Suppressor macrophage (primary cell): ENCODE data around the gene OR6N2.
A peak's percentile ranks its signal among the peaks of the same experiment; 100 is the strongest.

Experiments
- DNase-seq, 4 experiments: peaks; one replicate each; pipeline ENCODE4 v3.0.0-alpha.2; 2020 to 2022
- total RNA-seq, 17 experiments: gene quantifications; one replicate each; lab custom pipeline; 2026; ENCODE audit warnings: mixed read lengths in 6 of 17, inconsistent platforms in 3 of 17; lab: John Stamatoyannopoulos, UW

OR6N2 gene, protein sequence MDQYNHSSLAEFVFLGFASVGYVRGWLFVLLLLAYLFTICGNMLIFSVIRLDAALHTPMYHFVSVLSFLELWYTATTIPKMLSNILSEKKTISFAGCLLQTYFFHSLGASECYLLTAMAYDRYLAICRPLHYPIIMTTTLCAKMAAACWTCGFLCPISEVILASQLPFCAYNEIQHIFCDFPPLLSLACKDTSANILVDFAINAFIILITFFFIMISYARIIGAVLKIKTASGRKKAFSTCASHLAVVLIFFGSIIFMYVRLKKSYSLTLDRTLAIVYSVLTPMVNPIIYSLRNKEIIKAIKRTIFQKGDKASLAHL
- 0 to 1.5 (median 0.04) reads per million in 17 experiments for total RNA-seq

DNA sequence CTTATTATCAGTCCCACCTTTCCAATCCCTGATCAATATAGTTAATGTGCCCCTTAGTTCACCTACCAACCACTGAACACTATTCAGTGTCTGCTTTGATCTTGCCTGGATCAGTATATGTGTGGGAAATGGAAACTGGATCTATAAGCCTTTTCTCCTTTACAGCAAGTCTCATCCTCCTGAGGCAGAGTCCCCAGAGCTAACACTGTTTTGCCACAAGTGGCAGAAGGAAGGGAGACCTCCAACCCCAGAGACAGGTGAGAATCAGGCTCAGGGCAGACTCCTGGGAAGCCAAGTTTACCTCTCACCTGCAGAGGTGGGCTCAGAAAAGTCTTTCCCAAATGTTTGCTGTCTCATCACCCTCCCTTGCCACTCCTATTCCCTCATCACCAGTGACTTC lies at the start of gene OR6N2:
OR6N2 (minus strand) TSS at position 101 of the 400 bp plus-strand sequence. CDS start 3,569 bp downstream, outside the sequence.
- DNase-seq: no peak

DNA sequence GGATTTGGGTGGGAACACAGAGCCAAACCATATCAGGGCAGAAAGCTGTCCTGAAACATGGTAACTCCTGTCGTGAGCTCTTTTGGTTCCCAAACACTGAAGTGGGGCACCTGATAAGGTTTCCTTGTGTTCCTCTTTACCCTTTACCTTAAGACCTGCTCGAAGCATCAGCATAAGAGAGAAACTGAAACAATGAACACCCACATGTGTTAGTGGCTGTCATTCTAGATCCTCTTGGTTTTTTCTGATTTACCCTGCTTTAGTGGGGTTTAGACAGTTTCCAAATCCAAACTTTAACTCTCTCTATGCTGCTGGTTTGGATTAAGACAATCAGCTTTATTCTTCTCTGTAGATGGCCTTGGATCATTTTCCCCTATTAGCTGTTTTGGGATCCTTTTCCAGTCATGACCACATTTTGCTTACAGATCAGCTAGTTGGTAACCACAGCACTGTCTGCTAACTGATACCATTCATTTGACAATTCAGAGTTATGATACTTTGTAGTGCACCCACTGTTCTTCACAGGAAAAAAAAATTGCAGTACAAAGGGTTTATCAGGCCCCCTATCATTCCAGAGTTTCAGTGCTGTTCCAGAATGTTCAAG lies 49.2 kb upstream of the OR6N2 start:
- no peak for DNase-seq

DNA sequence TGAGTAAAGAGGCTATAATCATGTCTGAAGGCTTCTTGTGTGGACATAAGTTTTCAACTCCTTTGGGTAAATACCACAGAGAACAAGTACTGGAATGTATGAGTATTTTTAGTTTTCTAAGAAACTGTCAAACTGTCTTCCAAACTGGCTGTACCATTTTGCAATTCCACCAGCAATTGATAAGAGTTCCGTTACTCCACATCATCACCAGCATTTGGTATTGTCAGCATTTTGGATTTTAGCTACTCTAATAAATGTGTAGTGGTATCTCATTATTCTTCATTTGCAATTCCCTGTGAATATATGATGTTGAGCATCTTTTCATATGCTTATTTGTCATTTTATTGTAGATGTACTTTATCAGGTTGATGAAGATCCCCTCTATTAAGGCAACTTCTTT lies 40.7 kb upstream of the OR6N2 start:
- DNase-seq: no peak

DNA sequence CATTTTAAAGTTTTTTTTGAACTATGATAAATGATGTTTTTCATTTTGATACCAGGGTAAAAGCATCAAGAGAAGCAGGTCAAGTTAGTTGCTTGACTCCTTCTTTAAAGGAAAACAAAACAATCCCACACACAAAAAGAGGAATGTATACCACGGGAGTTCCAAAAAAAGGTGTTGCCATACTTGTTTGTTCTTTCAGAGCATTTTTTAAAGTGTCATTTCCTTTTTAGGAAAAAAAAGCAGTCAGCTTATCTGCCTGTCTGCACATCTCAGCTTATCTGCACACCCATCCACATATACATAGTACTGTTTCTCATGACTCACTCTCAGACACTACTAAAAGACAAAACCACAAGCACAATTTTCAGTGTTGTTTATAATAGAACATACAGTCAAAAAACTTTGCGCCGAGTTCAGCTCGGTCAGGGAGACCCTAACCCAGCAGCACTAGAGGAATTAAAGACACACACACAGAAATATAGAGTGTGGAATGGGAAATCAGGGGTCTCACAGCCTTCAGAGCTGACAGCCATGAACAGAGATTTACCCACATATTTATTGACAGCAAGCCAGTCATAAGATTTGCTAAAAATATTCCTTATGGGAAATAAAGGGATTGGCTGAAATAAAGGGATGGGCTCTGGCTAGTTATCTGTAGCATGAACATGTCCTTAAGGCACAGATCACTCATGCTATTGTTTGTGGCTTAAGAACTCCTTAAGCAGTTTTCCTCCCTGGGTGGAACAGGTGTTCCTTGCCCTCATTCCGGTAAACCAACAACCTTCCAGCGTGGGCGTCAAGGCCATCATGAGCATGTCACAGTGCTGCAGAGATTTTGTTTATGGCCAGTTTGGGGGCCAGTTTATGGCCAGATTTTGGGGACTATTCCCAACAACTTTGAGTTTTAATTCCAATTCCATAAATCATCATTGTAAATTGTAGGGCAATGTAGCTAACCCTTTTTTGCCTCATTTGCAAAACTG lies 38.7 kb upstream of the OR6N2 start:
- DNase-seq: peak; percentile 27 to 77 (median 55)

DNA sequence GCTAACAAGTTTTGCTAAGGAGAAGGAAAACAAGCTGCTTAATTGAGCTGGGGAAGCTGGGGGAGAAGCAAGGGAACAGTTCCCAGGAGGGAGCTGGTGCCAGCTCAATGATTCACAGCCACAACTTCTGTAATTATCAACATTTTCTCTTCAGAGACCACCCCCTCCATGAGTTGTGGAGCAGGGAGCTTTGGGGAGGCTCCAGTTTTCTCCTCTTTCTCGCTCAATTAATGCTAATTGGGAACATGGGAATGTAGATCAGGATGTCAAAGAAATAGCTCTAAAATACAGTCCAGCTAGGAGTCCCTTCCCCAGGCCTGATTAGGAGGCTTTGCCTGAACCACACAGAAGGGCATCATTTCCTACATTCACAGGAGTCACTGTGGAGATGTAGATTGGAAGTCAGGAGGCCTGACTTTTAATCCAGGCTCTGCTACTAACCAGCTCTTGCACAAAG lies 38.0 kb upstream of the OR6N2 start:
- DNase-seq: peak; percentile 52 to 74 (median 66)

DNA sequence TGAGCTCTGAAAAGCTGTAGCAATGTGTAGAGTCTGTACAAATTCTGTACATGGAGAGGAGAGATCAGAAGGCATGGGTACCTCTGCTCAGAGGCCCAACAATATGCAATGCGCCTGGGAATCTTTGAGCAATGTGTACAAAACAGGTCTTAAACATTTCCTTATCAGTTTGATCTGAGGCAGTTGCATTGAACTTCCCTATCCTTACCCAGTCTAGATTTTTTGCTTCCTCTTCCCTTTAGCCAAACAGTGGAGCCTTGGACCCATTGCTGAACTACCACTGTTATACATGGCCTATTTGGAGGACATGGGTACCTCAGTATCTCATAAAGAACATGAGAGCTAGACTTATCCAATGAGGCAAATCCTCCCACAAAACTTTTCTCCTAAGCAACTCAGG lies 37.6 kb upstream of the OR6N2 start:
- peak; percentile 42 to 74 (median 63) for DNase-seq

DNA sequence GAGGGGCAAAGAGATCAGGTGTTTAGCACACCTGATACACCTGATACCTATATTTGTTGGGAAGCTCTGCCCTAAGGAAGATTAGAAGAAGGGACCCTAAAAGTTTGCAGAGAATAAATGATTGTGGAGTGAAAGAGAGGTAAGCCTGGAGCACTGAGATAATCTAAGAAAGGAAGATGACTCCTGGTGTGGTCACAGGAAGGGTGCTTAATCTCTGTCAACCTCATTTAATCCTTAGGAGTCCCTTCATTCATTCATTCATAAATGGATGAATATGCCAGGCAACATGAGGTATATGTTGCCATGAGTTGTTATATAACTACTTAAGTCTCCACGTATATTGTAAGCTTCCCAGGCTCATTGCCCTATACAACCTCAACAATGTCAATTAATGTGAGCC lies 34.0 kb upstream of the OR6N2 start:
- no peak for DNase-seq

DNA sequence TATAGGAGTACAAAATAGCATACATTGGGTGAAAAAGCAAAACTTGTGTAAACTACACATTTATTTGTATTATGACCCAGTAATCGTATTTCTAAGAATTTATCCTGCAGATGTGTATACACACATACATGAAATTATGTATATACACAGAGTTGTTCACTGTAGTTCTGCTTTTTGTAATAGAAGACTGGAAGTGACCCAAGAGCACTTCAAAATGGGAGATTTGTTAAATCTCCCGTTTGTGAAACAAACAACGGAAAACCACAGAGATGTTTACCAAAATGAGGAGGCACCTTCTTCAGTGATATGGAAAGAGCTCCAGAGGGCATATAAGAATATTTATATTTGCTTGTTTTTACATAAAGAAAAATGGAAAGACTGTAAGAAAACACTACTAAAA lies 32.2 kb upstream of the OR6N2 start:
- DNase-seq: peak in 3 of 4 experiments; percentile 23 to 70 (median 63)

DNA sequence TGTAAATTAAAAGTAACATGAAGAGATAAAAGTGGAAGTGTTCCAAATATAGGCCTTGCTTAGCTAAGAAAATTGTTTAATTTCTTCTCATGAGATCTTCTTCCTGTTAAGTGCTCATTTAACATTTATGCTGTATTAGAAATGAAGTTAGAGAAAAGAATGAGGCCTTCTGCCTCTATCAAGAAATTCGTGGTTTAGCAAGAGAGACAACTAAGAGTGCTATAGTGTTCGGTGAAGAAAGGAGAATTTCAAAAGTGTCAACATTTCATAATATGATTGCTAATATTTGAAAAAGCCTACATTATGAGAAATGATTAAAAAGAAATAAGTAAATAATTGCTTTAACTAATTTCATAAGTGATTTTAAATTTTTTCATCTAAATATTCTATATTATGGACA lies 31.3 kb upstream of the OR6N2 start:
- DNase-seq: peak in 2 of 4 experiments; percentile 32 to 51

DNA sequence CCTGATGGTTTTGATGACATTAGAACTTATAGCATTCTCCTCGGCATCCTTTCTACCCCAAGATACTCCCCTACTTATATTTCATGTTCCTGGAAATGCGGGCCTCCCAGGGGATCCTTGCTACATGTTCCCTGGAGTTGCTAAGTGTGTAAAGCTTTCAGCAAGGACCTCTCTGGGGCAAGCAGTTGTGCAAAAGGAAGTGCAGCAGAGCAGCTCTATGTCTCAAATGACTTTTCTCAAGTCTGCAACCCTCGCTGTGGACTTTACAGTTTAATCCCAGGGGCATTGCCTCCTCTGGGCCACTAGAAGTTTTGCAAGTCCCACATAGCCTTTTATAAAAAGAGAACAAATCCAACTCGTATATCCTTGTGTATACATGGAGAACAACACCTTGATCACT lies 29.3 kb upstream of the OR6N2 start:
- peak; percentile 31 to 73 (median 56) for DNase-seq

DNA sequence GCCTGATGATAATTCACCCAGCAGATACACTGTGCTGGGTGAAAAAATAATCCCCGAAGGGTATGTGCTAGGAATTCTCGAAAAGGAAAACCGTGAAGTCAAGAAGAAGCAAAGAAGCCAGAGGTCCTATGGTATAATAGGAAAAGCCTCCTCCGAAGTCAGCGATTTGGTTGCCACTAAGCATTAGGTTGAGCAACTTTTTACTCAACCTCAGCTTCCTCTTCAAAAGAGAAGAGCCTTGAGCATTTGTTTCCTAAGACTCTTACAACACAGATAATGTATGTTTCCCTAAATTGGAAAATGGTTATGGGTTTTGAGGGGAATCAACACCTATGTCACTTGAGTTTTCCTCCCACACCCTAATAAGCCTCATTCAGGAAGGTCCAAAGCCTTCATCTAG lies 28.9 kb upstream of the OR6N2 start:
- DNase-seq: peak; percentile 69 to 93 (median 86)

DNA sequence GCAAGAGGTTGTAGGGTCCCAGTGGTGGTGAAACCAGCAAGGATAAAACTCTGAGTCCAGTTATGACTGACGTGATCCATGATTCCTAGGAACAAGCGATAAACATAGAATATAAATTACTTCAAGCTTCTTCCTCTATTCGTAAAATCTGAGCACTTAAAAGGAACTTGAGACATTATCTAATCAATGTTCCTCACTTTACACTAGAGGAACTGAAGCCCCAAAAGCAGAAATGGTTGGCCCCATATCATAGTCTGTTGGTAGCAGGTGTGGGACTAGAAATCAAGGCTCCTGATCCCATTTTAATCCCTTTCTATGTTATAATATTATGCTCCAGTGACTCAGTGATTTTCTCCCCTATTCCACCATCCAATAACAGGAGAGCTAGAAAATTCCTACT lies 28.3 kb upstream of the OR6N2 start:
- DNase-seq: peak; percentile 29 to 80 (median 68)

DNA sequence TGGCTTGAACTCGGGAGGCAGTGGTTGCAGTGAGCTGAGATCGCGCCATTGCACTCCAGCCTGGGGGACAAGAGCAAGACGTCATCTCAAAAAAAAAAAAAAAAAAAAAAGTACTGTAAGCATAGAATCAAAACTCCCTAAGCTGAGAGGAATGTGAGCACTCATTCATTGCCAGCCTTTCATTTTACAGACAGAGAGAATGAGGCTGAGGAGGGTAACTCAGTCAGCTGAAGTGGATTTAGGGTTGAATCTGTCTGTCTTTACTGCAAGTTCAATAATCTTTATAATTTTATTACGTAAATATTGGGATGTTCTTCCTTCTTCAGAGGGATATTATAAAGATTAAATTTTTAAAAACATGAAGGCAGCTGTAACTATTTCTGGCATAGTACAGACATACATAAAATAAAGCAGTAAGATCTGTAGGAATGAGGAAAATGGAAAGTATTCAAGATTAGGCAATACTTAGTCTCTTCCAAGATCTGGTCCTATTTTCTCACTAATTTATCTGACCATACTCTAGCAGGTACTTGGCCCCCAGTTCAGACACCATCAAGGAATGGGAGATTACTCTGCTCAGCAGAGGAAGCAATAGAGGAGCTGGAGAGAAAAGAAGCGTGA lies 26.0 kb upstream of the OR6N2 start:
- DNase-seq: no peak

DNA sequence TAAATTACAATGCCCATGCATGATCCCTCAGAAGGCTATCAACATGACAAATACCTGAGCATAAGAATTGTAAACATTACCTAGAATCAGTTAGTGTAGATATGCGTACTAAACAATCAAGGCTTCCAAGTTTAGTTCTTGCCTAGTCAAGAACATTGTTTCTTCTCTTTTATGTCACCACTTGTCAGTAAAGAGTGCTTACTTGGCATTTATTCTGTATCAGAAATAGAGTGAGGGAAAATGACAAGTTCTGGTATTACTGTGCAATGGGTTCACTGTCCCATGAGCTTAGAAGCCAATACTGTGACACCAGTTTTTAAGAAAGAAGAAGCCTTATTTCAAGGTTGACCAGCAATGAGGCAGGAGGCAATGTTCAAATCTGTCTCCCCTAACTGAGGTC lies 22.7 kb upstream of the OR6N2 start:
- DNase-seq: peak in 2 of 4 experiments; percentile 18 to 34

DNA sequence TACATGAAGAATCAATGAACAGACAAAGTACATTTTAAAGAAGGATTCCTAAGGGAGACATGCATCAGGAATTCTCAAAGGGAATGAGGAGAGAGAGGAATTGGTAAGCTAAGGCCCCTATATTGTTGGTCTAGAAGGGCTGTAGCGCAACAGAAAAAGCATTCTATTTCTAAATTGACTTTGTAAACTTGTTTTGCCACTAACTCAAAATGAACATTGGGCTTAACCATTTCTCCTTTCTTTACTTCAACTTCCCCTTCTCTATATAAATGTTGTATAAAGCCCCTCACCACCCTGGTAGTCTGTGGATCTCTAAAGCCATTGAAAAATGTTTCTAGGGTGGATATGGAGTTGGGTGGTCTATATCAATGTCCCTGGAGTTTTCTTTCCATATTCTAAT lies 20.4 kb upstream of the OR6N2 start:
- peak in 2 of 4 experiments; percentile 31 to 50 for DNase-seq

DNA sequence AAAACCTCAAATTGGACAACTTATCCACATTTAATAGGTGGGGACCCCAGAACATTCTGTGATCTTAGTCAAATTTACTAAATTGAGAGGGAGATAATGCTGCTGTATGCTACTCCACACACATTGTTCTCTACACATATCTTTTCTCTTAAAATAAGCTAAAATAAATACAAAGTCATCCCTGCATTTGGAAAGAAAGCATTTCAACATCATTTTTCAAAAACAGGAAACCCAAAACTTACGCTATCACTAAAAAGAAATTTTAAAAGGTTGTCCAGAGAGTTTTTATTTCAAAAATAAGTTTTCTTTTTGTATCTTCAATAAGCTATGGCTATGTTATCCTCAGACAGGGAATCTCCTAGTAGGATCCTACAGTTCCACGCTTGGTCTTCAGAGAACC lies 19.5 kb upstream of the OR6N2 start:
- DNase-seq: peak in 2 of 4 experiments; percentile 38 to 47

DNA sequence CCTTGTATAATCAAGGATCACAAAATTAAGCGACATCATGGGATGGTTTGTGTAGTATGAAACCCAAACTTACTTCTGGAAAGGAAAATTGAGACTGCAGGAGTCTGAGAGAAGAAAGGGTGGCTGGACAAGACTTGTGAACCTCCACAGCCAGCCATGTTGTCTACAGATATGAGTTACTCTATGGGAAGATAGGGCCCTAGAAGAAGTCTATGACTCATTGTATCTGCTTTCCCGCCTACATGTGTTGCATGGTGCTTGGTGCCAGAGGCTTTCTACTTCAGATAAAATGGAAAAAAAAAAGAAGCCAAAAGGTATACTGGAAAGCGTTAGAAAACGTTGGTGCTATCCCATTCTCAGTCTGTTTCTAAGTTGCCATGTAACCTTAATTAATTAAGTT lies 18.7 kb upstream of the OR6N2 start:
- peak; percentile 33 to 75 (median 64) for DNase-seq

DNA sequence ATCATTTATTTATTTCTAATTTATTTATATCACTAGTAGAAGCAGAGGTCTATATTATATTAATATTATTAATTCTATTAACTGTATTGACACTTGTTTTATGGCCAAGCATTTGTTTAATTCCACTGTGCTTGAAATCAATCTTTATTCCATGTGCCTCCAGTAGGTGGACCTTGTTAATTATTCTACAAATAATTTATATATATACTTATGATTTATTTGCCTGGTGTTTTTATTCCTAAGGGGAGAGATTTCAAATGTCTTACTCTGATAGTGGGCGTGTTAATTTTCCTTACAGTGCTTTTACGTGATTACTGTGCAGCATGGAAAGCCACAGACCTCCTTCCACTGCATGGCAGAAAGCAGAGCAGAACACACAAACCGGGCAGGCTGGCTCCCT lies 17.5 kb upstream of the OR6N2 start:
- peak in 1 of 4 experiments; percentile 31 for DNase-seq

DNA sequence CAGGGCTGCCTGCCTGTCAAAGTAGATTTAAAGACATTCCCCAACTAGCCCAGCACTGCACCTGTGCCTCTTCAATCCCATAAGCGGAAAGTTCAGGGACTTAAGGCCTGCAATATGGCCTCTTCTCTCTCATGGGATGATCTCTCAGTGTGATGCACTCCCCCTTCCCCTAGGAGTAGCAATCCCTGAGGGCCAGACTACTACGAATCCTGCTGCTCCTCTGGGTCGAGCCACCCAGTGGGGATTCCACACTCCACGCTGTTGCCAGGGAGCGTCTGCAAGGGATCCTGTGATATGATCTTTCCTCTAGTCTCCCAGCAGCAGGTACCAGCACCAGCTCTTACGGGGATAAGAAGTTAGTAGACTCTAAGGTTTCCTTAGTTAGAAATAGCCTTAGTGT lies 13.2 kb upstream of the OR6N2 start:
- DNase-seq: no peak

DNA sequence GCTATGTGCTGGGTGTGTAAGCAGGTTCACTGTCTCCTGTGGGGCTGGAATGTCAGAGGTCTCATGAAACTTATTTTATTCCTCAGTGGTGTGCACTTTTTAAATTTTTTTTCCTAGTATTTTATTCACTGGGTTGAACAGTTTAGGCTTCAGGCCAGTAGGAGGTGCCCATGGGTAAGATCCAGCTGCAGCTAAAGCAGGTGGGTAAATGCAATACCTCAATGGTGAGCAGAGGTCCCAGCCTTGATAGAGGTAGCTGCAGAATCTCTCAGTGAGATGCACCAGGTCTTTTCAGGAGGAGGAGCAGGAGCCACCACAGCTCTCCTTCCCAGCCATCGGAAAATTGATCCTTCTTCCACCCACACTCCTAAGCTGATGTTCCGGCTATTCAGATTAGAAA lies 12.6 kb upstream of the OR6N2 start:
- DNase-seq: peak; percentile 32 to 53 (median 48)

DNA sequence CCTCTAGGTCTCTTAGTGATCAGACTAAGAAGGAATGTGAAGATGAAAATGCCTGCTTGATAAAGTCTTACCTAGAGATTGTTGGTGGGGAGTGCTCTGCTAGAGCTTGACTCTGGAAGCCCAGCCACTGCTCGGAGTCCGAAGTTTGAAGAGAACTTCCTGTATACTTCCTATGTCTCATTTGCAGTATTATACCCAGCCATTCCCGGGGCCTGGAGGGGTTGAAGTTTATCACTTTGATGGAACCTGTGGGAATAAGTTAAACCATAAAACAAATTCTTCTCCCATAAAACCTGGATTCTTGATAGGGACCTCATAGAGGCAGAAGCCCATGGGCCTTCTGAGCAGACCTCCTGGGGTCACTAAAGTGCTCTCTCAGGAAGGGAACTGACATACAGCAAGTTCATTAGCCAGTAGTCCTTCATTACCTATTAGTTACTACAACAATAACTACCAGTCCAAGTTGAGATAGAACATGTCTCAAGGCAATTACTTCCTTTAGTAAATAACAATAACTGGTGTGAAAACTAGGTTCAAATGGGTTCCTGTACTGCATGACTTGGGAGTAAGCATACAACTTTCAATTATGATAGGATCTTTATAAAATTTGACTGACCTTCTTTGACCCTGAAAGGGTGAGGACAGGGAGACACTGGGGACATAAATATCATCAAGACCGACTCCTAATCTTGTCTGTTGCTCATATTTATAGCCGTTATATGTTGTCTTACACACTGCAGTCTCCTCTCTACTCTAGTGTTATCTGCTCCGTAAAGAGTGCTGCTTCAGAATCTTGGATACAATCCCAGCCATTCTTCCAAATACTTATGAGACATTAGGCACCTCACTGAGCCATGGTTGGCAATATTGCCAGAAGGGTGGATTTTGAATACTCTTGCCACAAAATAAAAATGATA lies 8.8 kb downstream of the OR6N2 start, which contains the start of gene OR6N1:
OR6N1 (minus strand) TSS at position 246 of the 917 bp plus-strand sequence. CDS start 5,513 bp downstream, outside the sequence.
- DNase-seq: peak in 1 of 4 experiments; percentile 19
